ENCODE measurements around the gene FAR1.
"Not testable (repeated sequence)": the region's sequence is repeated elsewhere in the genome, so short reads cannot be mapped to it uniquely, and the experiment has no call there.

FAR1 gene

DNA sequence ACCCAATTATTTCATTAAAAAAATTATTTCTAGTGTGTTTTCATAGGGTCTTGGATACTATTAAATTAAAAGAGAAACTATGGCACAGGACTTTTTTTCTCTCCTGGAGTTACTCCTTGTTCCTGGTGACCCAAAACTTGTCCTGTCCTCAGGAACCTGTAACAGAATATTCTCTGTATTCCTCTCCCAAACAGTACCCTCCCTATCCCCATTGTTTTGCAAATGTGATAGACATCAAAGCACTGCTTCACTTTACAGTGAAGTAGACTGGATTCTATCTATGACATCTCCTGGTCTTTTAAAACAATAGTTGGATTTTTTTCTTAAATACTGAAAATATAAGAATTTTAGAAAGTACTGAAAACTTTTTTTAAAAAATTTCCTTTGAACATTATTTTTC is 37.2 kb downstream of the FAR1 start:
- DNase-seq, result no peak

DNA sequence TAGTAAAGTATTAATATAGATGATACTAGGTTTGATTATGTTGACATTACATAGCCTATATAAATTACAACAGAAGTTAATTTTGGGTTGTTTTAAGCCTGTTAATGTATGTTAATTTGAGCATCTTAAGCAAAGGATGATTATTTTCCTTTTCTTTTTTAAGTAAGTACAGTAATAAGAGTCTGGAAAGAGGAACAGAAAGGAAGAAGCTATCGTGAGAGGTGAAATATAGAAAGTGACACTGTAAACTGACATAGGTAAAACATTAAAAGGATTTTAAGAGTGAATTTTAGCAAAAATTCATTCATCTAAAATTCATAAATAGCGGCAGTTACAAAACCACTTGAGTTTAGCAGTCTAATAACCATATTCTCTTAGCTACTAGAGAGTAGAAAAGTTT is 45.5 kb downstream of the FAR1 start:
- DNase-seq, result peak in 1 of 4 experiments; percentile 6

DNA sequence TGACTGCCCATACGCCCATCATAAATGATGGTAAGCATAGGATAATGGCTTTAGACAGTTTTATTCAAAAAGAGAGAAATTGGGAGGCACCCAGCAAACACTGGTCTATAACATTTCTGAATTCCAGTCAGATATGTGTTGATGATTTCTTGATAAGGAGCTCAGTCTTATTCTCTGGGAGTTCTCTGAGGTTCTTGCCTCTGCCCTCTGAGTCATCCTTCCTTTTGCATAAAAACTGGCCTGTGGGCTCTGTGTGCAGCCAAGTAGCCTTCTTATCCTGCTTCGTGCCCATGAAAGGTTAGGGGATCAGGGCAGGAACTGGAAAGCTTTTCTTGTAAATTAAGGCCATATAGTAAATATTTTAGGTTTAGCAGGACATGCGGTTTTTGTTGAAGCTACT is 48.9 kb downstream of the FAR1 start:
- no peak for DNase-seq

DNA sequence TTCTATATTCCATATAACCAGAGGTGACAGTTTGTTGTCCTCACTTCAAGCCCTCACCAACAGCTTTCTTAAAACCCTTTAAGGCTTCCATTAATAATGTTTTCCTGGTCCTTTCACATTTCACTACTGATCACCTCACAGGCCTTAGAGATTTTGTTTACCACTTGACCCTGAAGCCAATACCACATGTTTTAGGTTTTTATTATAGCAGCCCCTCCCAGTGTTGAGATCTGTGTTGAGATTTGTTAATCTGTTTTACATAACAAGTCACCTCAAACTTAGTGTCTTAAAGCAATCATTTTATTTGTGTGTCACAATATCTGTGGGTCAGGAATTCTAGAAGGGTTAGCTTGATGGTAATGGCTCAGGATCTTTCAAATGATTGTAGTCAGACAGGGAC is 49.9 kb downstream of the FAR1 start:
- no peak for DNase-seq

DNA sequence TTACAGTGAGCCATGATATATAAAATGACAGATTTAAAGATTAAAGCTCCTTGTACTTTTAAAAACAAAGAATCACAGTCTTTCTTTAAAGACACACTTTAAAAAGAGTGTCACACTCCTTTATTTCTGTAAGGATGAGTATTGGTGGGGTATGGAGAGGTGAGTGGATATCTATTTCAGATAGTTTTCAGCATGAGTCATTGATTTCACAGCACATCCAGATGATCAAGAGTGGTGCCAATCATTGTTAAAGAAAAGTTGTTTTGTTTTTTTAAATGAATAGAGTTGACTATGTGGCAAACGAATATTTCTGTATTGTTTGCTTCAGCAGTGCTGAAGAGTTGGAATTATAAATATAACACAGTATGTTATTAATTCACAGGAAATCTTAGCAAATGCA is 52.5 kb downstream of the FAR1 start:
- no peak for DNase-seq

DNA sequence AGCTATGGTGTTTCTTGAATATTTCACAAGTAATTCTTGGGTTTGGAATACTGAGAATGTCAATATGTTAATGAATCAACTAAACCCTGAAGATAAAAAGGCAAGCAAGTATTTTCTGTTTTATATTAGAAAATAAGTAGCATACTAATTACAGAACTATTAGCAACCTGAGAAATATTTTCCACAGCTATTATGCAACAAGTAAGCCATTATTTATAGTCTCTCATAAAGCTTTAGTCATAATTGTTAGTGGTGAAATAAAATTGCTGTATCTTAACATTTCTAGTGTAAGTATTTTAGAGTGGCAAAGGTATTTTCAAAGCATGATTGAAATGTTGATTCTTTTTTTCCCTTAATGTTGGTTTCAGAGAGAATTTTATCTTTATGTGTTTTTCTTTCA is 53.3 kb downstream of the FAR1 start:
- no peak for DNase-seq

DNA sequence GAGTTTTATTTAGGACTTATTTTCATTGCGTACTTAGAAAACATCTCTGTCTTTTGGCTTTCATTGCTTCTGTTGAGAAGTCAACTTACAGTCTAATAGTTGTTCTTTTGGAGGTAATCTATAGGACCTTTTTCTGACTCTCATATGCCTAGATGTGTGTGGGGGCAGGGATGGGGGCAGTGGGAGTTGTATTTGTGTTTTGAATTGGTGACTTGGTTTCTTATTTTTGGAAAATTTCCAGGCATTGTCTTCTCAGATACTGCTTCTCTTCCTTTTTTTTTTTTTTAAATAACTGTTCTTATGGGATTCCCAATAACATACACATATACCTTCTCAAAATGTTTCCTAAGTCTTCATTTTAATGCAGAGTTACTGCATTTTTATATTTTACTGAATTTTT is 58.0 kb downstream of the FAR1 start:
- DNase-seq, result no peak

DNA sequence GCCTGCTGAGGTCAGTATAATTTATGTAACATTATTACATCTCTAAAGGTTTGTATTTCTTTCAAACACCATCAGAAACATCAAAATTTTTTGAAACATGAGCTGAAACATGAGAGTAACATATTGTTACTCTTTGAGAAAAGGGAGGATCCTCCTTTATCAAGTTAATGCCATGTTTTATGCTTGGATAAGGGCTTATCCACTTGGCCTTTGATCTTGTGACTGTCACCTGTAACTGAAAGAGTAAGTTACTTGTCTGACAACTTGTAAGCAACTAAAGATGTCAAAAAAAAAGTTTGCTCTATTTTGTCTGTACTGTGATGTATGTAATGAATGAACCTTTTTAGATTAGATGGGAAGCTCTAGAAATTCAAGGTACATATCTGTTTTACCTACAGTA is 59.6 kb downstream of the FAR1 start:
- no peak for DNase-seq

DNA sequence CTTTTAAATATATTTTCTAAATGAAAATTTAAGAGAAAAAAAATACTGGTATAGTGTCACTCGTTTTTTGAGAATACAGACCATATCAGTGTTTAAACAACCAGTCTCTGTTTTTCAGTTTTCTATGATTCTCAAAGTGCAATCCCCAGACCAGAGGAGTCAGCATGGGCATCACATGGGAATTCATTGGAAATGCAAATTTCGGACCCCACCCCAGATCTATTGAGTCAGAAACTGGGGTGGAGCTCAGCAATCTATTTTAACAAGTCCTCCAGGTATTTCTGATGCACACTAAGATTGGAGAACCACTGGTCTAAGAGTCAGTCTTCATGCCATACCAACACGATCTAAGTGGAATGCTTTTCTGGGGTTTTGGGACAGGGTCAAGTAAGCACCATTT is 66.1 kb downstream of the FAR1 start:
- DNase-seq, result no peak

DNA sequence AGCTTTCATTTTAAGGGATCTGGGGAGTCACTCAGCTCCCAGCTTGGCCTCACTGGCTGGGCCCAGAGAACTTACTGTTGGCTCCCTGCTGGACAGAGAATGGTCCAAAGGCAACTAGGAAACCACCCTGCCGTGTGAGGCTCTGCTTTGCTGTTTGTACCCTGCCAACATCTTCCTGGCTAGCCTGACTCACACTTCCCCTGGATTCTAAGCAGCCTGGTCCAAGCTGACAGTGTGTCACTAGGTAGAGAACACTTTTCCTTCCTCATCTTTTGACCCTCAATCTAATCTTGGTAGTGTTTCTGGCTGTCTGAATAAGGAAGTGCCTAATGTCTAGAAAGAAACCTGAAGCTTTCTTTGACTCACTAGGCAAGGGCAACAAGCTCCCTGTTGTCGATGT is 76.7 kb downstream of the FAR1 start:
- DNase-seq, result peak; percentile 17 to 46 (median 36)

DNA sequence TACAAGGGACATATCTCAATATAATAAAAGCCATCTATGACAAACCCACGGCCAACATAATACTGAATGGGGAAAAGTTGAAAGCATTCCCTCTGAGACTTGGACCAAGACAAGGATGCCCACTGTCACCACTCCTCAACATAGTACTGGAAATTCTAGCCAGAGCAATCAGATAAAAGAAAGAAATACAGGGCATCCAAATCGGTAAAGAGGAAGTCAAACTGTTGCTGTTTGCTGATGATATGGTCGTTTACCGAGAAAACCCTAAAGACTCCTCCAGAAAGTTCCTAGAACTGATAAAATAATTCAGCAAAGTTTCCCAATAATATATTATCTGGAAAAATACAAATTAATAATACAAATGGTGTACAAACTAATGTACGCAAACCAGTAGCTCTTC is 84.8 kb downstream of the FAR1 start:
- DNase-seq, result not testable (repeated sequence)

DNA sequence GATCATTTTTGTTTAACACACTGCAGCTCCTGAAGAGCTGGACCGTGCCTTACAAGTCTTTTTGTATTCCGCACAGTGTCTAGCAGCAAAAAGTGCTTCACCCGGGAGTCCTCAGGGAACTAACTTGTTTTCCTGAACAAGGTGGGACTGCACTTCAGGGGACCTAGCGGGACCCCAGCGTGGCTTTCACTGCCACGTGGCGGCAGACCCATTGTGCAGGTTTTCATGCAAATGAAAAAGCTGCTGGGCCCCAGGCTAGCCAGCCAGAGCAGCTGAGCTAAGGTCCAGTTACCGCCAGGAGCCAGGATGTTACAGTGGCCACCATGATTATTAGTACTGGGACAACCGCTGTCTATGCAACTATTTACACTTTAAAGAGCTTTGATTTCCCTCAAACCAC is 90.6 kb downstream of the FAR1 start:
- no peak for DNase-seq

DNA sequence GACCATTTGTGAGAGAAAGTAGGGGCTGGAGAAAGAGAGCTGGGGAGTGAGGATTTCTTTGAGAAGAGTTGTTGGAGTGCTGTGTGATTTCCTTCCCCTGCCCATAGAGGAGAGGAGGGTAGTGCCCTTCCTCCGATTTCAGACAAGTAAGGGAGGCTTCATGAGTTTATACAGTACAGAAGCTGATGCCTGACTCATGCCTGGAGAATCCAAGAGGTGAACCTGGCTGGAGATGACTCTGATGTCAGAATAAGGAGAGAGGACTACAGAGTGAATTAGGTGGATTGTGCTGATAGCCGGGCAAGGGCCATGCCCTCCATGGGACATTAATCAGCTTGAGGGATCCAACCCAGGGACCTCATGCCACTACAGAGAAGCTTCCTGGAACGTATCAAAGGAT is 91.6 kb downstream of the FAR1 start:
- no peak for DNase-seq

DNA sequence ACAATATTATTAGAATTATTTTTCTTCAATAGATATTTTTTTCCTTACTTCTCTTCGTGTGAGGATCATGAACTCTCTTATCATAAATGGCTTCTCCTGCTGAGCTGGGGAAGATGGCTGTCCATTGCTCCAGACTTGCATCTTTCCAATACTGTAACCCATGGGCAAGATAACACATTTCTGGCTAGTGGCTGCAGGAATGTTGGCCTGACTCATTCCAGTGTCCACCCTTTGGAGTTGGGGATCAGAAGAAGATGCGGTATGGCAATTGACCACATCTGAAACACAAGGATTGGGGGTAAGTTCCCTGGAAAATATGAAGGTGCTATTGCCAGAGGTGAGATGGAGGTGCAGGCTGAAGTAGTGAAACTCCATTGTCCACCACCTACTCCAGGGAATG is 92.8 kb downstream of the FAR1 start:
- DNase-seq, result no peak

DNA sequence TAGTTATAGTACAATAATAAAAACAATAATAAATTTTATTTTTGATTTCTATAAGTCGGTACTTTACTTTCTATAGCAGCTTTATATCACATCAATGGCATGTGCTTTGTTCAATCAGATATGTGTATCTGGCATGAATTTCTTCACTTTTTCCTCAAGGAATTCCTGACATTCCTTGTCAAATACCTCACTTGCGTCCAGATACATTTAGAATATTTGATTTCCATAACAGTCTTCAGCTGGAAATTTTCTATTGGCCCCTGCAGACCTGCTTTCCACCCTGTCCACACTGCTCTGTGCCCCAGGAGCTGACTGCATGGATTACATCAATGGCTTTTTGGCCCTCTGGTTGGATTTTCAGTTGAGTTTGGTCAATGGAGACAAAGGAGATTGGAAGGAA is 93.2 kb downstream of the FAR1 start:
- DNase-seq, result no peak

DNA sequence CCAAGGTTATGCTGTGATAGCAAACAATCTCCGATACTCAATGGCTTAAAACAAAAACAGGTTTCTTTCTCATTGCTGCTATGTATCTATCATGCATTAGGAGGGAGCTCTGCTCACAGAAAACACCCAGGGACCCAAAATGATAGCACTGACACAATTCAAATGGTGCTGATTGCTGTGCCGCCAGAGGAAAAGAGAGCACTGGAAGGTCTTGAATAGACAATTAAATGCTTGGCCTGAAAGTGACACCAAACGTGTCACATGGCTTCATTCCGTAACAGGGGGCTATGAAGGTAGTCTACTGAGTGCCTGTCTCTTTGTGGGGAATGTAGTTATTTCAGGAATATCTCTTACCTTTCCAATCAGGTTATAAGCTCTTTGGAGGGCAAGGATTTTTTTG is 94.2 kb downstream of the FAR1 start:
- DNase-seq, result no peak

DNA sequence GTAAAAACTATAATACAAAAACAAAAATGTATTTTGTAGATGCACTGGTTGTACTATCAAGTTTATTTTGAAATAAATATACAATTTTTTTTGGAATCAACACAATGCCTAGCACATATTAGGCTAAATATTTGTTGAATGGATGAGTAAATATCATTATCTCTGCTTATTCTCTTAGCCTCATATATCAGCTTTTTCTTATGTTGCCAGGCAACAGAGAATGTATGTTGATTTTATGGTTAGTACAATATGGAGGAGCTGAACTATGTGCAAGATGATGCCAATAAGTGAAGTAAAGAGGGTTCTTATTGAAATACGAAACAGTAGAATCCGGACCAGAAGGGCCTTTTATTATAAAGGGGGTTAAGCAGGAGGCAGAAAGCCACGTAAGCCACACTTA is 94.9 kb downstream of the FAR1 start:
- DNase-seq, result no peak

DNA sequence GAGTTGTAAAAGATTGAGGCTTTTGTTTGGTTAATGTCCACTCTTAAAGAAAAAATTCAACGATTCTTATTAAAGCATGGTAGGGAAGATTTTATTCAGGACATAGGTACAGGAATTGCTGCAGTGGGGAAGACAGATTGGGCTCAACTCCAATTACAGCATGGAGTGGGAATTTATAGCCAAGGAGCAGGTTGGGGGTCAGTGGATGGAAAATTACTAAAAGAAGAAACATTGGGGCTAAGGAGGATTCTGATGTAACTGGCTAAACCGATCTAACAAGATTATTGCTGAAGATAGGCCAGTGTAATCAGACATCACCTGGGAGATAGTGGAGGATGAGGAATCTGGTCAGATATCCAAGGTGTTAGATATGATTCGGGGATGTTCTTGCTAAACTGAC is 97.4 kb downstream of the FAR1 start:
- DNase-seq, result no peak

DNA sequence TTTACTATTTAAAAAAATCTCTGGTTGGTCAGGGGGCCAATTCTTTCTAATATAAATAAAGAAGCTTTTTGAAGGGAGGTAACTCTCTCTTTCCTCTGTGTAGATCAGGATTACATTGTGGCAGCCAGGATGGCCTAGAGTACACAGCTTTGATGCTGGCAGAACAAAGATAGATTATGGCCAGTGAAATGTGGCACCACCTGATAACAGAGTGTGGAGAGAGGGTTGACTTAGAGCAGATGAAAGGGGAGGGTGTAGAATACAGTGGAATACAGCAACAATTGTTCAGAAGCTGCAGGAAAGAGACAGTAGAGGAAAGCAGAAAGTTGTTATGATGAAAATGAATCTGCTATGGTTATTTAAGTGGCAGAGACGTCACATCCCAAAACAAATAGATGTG is 99.0 kb downstream of the FAR1 start:
- DNase-seq, result no peak

DNA sequence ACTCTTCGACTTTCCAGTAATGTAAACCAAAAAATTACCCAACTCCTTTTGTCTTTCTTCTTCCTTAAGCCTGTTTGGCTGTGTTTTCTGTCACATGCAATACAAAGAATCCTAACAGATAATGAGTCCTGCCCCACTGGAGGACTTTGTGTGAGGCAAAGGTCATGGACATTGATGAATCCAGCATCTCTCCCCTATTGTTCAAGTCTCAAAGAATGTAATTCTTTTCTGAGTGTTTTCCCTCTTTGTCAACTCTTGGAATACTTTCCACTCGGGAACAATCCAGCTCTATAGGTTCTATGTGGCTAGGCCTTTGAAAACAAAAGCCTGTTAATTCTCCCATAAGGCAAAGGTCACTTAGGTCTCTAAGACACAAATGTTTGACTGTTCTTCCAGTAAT is 100.7 kb downstream of the FAR1 start:
- DNase-seq, result no peak

DNA sequence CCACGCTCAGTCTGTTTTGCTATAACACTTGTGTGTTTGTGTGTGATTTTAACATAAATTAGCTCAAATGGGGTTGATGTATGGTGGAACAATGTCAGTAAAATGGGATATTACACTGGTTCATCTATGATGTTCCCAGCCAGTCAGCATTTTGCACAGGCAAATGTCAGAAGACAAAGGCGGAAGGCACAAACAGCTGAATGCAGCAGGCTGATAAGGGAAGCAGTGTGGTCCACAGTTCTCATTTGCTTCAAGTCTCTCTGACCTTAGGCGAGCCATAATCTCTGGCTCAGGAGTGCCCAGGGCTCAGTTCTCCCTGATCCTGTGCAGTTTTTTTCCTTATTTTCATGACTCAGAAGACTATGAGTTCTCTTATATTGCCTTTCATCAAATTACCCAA is 102.7 kb downstream of the FAR1 start:
- DNase-seq, result no peak

DNA sequence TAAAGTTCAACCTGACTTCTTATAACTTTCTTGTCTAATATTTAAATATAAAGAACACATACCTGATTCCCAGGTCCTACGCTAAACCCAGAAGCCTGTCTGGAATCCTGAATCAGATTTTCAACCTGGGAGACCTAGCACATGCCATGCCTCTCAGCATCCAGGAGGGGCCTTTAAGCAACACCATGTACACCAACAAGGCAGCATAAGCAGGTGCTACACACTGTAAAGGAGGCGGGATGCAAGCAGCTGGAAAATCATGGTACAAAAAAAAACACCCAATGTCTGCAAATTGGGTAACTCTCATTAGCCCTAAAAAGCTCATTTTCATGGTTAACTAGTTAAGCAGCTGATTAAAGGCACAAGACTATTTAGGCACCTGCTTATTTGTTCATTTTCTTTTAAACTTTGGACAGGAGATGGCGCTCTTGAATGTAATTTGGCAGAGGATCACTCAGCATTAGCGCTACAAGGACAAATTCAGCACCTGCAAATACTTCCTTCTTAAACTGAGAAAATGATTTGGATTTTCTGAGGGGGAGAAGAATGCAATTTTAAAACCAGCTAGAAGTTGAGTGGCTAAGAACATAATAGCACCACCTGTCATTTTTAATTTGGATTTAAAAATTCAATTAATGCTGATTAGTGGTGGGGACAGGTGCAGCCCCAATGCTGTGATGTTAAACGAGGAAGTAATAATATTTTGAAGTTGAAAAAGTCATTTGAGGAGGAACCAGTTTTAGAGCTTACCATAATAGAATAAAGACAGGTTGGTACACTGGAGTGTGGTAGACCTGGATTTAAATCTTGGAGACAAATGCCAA is 104.0 kb downstream of the FAR1 start:
- peak; percentile 52 to 86 (median 74) for DNase-seq

DNA sequence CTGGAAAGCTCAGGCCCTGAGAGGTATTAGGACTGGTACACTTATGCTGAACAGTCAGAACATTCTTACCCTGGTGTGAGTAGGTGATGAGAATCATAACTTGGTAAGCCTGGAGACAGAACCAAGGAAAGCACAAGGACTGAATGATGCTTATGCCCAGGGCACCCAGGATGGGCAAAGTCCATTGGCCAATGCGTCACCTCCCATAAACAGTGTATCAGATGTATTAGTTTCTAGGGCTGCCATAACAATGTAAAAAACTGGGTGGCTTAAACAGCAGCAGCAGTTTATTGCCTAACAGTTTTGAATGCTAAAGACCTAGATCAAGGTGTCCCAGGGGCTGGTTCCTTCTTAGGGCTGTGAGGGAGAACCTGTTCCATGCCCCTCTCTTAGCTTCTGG is 107.0 kb downstream of the FAR1 start:
- DNase-seq, result no peak

DNA sequence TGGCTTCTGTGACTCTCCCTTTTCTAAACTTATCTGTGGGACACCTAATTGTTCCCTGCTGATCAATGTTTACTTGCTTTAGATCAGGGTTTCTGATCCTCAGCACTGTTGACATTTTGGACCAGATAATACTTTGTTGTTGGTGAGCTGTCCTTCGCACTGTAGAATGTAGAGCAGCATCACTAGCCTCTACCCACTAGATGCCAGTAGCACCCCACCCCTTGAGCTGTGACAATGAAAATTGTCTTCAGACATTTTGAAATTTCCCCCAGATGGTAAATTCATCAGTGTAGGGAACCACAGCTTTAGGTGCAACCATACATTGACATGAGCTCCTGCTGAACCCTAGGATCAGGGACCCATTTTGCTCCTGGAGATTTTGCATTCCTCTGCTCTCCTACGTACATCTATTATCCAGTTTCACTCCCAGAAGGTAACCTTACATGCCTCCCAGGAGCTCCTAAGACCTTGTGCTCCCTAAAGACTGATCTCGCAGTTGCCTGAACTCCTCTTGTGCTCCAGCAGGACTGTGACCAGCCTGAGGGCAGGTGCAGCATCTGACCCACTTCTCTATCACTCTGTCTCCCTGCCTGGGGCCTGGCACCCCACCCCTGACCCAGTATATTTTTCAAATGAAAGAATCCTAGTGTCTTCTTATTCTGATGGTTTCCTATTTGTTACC is 107.8 kb downstream of the FAR1 start:
- peak; percentile 44 to 67 (median 57) for DNase-seq
